GM21786 (cell line): ENCODE data around the gene PTPRM.
"Not testable (repeated sequence)": the region's sequence is repeated elsewhere in the genome, so short reads cannot be mapped to it uniquely, and the experiment has no call there.

Experiments
- ATAC-seq: cut with Tn5 transposase; IDR thresholded peaks from one replicate; pipeline ENCODE4 v1.9.1; 2021; ENCODE audit not compliant: unreplicated experiment

The PTPRM gene

DNA sequence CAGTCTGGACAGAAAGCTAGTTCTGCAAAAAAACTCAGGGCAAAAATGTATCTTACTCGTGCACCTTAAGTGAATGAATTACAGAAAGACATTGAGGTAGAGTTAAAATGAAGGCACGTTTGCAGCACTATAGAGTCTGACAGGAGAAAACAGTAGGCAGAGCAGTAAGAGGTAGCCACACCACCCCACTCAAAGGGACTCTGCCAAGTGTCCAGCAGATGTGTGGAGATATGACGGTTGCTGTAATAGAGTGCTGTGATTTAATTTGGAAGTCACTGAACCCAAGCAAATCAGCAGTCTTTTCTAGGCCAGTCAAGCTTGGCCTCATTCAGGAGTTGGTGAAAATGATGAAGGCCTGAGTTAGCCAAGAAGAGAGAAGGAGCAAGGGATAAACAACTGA, 464.4 kb downstream of the PTPRM start:
- no peak for ATAC-seq

DNA sequence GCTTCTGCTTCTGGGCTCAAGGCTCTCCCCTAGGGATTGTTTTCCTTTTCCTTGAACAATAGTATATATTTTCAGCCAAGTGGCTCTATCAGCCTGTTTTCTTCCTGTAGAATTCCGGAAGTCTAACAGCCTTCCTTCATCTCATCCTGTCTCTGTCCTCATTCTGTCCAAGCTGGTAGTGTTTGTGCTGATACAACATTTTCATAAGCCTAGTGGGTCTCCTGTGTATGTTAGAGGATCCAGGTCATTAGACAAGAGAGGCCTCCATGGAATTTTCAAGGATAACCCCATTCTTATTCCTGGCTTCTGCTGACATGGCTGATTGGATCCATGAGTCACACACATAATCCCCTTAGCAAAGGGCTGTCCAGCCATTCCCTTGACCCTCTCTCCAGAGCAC, 467.6 kb downstream of the PTPRM start:
- ATAC-seq = no peak

DNA sequence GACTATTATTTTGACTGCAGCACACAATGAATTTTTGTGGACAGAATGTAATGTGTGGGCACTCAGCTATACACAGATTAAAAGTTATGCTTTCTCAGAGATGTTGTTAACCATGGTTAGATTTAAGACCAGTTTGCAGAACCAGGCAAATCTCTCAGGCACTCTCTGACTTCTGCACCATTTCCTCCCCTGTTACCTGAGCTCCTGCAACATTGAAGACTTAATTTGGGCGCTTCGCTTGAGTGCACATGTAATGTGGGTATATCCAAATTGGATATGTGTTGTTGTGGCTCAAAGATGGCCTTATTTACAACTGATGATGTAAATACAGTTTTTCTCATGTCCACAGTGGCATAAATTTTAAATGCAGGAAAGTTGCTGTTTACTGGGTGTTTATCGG, 469.4 kb downstream of the PTPRM start:
- ATAC-seq = no peak

DNA sequence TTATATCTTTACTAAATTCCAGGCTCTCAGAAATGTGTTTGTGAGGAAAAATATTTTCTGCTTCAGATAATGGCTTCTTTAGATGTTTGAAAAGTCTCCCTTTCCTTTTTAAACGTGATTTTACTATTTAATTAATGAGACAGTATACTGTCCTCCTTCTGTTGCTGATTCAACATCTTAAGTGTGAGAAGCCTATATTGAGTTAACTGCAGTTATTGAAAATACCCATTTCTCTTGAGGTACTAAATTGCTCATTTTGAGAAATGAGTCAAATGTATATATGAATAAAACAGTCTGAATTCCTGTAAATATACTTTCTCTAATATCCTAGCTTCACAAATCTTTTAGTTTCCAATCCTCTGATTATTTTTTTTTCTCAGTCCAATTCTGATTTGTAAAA, 470.2 kb downstream of the PTPRM start:
- ATAC-seq = no peak

DNA sequence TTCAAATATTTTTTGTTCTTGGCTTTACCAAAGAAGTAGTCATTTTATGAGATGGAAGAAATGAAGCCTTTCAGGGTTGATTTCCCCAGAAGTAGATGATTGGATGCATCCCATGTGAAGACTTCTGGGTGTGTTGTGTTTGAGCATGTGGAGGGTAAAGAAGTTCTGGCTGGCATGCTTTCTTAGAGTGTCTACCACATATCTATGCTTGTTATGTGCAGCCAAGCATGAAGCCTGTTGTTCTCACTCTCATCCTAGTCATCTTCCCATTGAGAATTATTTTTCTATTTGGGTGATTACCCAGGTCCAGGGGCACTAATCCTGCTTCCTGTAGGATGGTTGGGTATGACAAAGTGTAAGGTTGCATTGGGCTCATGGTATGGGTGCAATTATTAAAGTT, 472.9 kb downstream of the PTPRM start:
- no peak for ATAC-seq

DNA sequence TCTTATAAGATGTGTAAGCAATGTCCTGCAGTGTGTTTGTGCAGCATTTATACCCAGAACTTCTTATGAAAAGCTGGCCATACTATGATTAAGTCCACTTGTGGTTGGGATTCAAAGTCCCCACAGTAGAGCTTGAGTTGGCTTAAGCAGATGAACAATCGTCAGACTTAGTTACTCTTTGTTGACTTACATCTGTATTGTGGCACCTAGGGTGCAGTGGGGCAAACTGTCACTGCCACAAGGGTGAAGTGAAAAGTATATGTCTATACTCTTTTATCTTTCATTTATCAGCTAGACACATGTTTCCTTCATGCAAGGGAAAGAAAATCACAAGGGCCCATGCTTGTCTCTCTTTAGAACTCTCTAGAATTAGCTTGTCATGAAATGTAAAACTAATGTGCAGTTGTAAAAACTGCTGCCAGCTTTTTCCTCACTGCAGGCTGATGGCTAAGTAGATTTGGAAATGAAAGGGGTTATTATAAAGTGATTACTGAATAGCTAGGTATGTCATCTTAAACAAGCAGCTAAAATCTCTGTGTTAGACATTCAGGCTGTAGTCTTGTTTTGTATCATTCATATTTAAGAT, 474.5 kb downstream of the PTPRM start:
- no peak for ATAC-seq

DNA sequence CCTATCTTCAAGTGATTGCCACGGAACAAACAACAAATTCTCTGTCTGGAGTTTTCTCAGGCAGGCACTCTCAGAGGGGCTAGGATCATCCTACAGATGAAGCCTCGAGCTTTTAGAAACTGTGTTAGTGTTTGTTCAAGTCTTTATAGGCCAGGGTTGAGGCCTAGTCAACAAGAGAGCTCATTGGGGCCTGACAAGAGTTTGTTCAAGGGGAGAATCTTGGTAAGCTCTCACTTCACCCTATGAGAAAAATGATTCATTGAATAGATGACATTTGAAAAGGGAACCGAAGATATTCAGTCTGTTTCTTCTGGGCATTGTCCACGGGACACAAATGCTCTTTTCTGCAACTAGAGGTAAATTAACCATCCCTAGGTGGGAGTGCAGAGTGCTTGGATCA, 476.9 kb downstream of the PTPRM start:
- no peak for ATAC-seq

DNA sequence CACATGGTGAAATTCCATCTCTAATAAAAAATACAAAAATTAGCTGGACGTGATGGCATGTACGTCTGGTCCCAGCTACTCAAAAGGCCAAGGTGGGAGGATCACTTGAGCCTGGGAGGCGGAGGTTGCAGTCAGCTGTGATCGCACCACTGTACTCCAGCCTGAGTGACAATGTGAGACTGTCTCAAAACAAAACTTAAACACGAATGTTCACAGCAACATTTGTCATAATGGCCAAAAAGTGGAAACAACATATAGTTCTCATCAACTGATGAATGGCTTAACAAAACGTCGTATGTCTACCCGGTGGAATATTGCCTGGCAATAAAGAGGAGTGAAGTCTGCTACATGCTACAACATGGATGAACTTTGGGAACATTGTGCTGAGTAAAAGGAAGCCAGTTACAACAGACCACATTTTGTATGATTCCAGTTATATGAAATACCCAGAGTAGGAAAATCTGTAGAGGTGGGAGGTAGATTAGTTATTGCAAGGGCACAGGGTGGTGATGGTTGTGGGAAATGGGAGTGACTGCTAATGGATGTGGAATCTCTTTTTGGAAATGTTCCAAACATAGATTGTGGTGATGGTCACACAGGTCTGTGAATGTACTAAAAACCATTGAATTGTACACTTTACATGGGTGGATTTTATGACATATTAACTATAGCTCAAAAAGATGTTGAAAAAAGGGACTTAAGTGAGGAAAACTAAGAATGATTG, 478.2 kb downstream of the PTPRM start:
- ATAC-seq = no peak

DNA sequence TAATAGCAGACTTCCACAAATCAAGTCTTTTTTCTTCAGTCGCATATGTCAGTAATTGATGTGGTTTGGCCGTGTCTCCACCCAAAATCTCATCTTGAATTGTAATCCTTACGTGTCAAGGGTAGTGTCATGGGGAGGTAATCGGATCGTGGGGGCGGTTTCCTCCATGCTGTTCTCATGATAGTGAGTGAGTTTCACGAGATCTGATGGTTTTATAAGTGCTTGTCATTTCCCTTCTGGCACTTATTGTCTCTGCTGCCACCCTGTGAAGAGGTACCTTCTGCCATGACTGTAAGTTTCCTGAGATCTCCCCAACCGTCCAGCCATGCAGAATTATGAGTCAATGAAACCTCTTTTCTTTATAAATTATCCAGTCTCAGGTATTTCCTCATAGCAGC, 478.8 kb downstream of the PTPRM start:
- ATAC-seq = no peak

DNA sequence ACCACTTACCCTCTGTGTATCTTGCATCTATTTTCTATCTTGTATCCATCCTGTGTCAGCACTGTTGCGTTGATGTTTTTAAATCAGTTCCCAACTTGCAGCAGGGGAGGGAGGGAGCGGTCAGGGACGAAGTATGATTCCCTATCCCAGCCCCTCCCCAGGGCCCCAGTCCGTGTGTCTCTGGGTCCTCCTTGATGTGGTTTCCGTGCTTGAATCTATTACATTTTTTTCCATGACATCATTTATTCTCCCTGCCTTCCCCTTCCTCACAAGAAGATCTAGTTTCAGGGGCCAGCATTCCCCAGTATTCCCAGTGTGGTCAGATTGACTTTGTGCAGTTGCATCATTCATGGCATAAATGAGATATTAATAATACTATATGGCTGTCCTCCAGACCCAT, 479.3 kb downstream of the PTPRM start:
- no peak for ATAC-seq

DNA sequence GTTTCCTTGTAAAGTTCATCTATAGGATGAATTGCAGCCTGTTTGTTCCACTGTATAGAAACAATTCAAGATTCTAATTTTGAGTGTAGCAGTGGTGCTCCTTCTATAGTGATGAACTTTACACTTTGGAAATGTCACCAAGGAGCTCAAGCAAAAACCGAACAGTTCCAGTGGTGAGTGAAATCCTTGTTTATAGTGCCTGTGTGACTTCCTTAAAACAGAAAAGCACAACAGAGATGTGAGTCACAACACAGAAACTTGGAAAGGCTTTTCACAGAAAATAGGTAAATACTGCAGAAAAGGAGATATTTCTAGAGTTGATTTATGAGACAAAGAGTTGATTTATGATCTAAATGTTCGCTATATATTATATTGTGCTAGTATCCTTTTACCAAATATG, 482.0 kb downstream of the PTPRM start:
- ATAC-seq = no peak

DNA sequence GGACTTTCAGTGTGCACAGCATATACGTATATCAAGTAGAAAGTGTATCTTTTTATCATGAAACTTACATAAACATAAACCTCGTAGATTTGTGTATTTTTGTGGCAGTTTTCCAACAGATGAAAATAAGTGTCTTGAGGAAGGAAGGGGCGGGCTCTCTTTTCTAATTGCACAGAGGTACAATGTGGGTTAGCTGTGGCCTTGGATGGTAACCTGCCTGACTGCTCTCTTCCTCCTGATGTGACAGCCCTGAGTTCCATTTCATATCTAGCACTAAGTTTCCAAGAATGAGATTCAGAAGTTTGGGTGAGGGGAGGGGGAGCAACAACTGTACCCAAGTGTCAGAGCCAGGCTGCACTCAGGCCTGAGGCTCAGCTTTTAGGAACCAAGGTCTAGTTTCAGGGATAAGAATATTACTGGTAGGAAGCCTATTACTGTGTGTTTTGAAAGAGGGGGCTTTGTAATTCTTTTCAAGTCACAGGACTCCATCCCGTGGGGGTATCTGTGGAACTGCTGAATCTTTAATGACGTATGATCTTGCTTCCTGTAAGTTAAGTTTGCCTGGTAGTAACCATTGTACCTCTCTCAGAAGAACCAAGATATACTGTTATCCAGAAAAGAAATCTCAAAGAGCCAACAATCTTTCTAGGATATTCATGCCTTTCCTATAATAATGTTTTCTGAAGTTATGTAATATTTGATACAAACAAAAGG, 483.7 kb downstream of the PTPRM start:
- no peak for ATAC-seq

DNA sequence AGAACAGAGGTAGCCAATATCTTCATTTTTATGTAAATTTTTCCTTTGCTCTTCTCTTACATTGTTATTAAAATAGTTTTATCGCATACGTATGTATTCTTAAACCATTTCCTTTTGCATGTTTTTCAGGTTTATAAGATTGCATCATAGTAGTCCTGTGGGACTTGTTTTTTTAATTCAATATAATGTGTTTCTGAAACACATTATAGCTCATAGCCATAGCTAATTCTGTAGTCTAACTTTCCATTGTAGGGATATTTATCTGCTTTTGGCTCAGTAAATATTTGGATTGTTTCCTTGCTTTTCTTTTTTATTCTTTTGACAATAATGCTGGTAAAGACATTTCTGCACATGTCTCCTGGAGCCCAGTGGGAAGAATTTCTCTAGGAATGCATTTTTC, 484.3 kb downstream of the PTPRM start:
- no peak for ATAC-seq

DNA sequence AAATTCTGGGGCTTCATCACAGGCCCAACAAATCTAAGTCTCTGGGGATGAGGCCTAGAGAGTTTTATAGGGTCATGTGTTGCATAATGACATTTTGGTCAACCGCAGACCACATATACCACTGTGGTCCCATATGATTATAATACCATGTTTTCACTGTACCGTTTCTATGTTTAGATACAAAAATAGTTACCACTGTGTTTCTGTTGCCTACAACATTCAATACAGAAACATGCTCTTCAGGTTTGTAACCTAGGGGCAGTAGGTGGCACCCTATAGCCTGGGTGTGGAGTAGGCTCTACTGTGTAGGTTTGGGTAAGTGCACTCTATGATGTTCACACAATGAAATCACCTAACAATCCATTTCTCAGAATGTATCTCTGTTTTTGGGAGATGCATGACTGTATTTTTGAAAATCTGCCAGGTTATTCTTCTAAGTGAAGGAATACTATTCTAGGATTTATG, 485.2 kb downstream of the PTPRM start:
- no peak for ATAC-seq

DNA sequence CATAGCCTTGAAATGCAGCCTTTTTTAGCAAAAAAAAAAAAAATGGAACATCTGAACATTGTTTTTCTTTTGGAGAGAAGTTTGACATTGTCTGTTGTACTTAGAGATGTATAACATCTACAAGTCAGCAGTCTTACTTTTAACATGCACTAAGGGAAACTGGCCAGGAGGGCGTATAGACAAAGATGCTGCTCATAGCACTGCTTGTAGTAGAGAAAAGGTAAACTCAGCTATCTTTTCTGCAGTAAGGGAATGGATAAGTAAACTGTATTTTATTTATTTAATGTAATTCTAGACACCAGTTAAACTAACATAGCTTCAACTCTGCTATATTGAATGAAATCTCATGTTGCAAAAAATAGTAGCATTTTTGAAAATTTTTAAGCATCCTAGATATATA, 489.6 kb downstream of the PTPRM start:
- no peak for ATAC-seq

DNA sequence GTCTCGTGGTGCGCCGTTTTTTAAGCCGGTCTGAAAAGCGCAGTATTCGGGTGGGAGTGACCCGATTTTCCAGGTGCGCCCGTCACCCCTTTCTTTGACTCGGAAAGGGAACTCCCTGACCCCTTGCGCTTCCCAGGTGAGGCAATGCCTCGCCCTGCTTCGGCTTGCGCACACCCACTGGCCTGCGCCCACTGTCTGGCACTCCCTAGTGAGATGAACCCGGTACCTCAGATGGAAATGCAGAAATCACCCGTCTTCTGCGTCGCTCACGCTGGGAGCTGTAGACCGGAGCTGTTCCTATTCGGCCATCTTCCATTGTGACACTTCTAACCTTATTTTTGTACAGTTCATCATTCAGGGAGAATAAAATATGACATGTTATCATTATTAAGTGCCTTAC, 496.0 kb downstream of the PTPRM start:
- ATAC-seq = not testable (repeated sequence)

DNA sequence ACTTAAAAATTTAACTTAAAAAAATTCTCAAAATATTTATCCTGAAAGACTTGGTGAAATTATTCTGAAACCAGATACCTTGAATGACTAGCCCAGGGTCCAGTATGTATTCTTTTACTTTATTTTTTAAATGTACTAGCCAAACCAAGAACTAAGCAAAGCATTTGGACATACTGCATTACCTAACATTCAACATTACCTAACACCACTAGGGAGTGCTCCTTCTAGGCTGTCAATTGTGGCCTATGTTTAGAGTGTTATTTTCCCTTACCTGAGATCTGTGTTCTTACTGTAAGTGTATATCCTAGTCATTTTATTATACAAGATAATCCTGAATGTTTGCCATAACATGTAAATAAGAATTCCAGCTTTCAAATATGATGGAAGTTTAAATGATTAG, 496.6 kb downstream of the PTPRM start:
- no peak for ATAC-seq

DNA sequence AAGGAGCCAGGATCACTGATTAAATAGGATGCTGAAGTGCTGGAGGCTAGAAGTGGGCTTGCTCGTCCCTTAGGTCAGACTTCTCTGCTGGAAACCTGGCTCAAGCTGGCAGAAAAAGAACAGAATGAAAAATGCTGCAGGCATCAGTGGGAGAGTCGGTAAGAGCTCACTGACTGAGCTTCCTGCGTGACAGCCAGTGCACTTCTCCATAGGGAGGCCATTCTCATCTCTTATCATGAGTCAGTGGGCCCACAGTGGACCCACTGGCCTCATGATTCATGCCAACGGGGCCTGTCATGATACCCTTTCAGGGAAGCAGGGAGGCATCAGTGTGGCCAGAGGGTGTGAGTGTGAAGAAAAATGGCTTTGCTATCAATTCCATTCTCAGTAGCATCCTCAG, 498.2 kb downstream of the PTPRM start:
- ATAC-seq = no peak

DNA sequence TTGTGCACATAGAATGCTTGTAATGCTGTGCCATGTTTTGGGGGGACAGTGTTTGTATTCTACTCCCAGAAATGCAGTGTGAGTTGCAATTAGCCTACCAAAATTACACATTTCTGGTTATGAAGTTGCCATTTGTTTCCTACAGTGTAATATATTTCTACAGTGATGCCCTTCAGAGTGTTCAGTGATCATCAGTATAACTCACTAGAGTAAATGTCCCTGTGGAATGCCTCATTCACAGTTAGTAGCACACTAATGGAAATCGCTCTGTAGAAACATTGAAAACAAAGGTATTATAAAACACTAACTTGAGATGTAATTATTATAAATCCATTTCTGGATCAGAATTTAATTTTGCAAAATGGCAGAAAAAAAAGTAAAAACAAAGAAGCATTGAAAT, 498.7 kb downstream of the PTPRM start:
- no peak for ATAC-seq

DNA sequence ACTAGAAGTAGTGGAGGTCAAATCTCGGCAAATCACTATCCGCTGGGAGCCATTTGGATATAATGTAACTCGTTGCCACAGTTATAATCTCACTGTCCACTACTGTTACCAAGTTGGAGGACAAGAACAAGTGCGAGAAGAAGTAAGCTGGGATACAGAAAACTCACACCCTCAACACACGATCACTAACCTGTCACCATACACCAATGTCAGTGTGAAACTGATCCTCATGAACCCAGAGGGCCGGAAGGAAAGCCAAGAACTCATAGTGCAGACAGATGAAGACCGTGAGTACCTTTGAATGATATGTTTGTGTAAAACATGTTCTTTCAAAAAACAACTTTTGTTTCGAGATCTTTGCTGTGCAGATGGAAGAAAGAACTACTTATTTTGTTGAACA, 502.6 kb downstream of the PTPRM start:
- ATAC-seq = no peak

DNA sequence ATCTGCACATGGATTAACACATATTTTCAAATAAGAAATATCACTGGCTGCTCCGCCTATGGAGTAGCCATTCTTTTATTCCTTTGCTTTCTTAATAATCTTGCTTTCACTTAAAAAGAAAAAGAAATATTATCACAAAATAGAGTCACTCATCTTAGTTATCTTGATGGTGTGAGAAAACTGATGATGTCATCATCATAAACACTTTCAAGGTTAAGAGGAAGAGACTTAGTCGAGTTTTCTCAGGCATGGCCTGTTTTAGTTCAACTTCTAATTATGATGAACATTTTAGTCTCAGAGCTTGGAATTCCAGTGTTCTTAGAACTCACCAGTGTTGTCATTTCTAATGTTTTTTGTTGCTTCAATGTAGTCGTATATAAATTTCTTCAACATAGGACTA, 506.1 kb downstream of the PTPRM start:
- ATAC-seq = no peak

DNA sequence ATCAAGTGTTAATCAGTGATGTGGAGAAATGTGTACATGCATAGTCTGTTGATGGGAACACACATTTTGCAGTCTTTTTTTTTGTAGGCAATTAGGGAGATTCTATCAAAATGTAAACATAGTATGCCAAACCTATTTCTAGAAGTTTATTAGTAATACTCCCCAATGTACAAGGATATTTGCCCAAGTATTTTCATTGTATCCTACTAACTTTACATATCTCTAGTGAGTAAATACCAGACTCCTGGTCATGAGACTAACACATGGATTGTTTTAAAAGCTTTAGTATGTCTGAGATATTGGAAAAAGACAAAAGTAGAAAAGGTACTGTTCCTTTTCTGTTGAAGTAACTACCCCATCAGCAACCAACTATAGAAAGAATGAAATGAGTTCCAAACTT, 513.0 kb downstream of the PTPRM start:
- no peak for ATAC-seq
